ENCODE measurements around the gene DNAJC27.

DNA sequence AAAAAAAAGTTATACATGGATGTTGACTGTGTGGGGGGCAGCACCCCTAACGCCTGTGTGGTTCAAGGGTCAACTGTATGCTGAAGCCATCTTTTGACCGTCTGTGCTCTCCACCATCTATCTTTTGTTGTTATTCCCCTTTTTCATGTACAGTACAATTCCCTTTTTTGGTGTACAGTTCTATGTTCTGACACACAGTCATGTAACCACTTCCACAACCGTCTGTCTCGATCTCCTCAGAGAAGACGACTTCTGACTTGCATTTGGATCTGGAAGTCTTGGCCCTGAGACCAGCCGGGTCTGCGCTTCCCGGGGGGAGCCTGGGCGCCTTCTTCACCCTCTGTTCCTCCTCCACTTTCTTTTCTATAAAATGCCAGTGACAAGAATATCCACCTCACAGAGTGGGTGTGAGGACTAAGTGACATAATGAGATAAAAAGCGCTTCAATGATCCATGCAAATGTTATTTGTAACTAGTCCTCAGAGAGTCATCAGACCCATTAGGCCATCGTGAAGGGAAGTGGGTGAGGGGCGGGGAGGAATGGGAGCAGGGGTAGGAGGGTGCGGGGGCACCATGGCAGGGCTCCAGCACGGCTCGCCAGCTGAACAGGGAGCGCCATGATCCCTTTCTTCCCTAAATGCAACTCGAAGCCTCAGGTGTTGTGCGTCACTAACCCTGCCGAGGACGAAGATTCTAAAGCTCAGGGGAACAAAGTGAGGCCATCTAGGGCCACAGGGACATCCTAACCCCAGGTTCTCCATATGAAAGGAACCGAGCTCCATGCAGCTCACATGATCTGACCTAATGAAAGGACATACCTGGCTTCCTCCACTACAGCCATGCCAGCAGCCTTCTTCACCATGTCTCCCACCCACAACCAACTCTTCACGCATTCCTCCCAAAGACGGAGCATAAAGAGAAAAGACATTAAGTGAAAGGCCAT is 68.3 kb downstream of the DNAJC27 start:
- TF ChIP-seq, protein P1, sequence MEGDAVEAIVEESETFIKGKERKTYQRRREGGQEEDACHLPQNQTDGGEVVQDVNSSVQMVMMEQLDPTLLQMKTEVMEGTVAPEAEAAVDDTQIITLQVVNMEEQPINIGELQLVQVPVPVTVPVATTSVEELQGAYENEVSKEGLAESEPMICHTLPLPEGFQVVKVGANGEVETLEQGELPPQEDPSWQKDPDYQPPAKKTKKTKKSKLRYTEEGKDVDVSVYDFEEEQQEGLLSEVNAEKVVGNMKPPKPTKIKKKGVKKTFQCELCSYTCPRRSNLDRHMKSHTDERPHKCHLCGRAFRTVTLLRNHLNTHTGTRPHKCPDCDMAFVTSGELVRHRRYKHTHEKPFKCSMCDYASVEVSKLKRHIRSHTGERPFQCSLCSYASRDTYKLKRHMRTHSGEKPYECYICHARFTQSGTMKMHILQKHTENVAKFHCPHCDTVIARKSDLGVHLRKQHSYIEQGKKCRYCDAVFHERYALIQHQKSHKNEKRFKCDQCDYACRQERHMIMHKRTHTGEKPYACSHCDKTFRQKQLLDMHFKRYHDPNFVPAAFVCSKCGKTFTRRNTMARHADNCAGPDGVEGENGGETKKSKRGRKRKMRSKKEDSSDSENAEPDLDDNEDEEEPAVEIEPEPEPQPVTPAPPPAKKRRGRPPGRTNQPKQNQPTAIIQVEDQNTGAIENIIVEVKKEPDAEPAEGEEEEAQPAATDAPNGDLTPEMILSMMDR (IDR thresholded peaks at IDR 0.05) = no peak
- TF ChIP-seq EZH2 (IDR thresholded peaks at IDR 0.05; ENCODE audit: borderline replicate concordance, insufficient read depth, low read depth, low read length, poor library complexity, severe bottlenecking) = no peak

All from B cell (primary cell).